IPS DF 6.9 (cell line): ENCODE results near the gene OR52B2.
A peak's percentile ranks its signal among the peaks of the same experiment; 100 is the strongest.
"Not testable (repeated sequence)": the region's sequence is repeated elsewhere in the genome, so short reads cannot be mapped to it uniquely, and the experiment has no call there.

ENCODE experiments used
- DNase-seq: peaks from one replicate; pipeline ENCODE4 v3.0.0-alpha.2; 2013; ENCODE audit warnings: low read depth, low spot score
- H3K27ac ChIP-seq: one replicate; pipeline ENCODE4 v1.5.1; 2013; ENCODE audit warnings: low read length, control low read depth
- H3K27me3 ChIP-seq: 2 replicates; pipeline ENCODE4 v1.6.1; 2013; ENCODE audit warnings: mild to moderate bottlenecking, low read length; ENCODE audit not compliant: control insufficient read depth, insufficient read depth
- H3K36me3 ChIP-seq: 2 replicates; pipeline ENCODE4 v1.6.1; 2013; ENCODE audit warnings: low read length; ENCODE audit not compliant: control insufficient read depth, insufficient read depth
- H3K4me1 ChIP-seq: 2 replicates; pipeline ENCODE4 v1.6.1; 2013; ENCODE audit warnings: low read length; ENCODE audit not compliant: control insufficient read depth, insufficient read depth
- H3K4me3 ChIP-seq: 2 replicates; pipeline ENCODE4 v1.5.1; 2013; ENCODE audit warnings: mild to moderate bottlenecking, low read length
- H3K9me3 ChIP-seq: 2 replicates; pipeline ENCODE4 v1.6.1; 2013; ENCODE audit warnings: low read length, inconsistent platforms; ENCODE audit not compliant: control insufficient read depth, insufficient read depth
- WGBS: extraction: QIAGEN DNeasy Blood & Tissue Kit; methylation state at CpG from one replicate; pipeline ENCODE4 v1.1.7; 2013; ENCODE audit warnings: mixed read lengths, missing lambda C conversion rate; ENCODE audit not compliant: insufficient read length, insufficient coverage; 5-methylcytosine and 5-hydroxymethylcytosine counted together

Gene OR52B2

DNA sequence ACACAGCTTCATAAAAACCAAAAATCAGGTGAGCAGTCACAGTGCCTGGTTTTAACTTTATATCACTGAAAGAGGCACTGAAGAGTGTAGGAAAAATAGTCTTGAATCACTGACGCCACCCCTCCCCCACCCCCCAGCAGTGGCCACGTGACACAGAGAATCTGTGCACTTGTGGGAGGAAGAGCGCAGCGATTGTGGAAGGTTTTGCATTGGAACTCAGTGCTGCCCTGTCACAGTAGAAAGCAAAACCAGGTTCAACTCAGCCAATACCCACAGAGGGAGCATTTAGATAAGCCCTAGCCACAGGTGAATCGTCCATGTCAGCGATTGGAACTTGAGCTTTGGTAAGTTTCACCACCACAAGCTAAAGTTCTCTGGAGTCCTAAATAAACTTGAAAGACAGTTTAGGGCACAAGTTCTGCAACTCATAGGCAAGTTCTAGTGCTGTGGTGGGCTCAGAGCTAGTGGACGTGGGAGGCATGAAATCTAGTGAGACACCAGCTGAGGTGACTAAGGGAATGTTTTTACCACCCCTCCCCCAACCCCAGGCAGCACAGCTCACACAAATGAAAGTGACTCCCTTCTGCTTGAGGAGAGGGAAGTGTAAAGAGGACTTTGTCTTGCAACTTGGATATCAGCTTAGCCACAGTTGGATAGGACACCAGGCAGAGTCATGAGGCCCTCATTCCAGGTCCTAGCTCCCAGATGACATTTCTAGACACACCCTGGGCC, 13.3 kb downstream of the OR52B2 start:
- H3K27ac ChIP-seq: no peak overlapping the region
- DNase-seq: no peak

GRCh38 chr11:6152126-6152525, 18.0 kb downstream of the OR52B2 start:
- no peak for DNase-seq
- no peaks in the 10 kb centered on the region for H3K27me3 ChIP-seq
- peaks cover 4% of the 10 kb centered on the region for H3K4me1 ChIP-seq
- WGBS: no CpG with 5 or more reads among the region's 2 CpGs
- no peak overlapping the region for H3K4me3 ChIP-seq
- H3K36me3 ChIP-seq: no peaks in the 10 kb centered on the region
- H3K9me3 ChIP-seq: no peaks in the 10 kb centered on the region
- H3K27ac ChIP-seq: no peak overlapping the region

More for the DNA sequence above, 13.3 kb downstream of the OR52B2 start:
- H3K9me3 ChIP-seq: no peaks in the 10 kb centered on the region
- H3K4me3 ChIP-seq: no peak overlapping the region
- H3K4me1 ChIP-seq: peaks cover 5% of the 10 kb centered on the region
- no CpG with 5 or more reads among the region's 7 CpGs for WGBS
- no peaks in the 10 kb centered on the region for H3K36me3 ChIP-seq
- H3K27me3 ChIP-seq: no peaks in the 10 kb centered on the region

DNA sequence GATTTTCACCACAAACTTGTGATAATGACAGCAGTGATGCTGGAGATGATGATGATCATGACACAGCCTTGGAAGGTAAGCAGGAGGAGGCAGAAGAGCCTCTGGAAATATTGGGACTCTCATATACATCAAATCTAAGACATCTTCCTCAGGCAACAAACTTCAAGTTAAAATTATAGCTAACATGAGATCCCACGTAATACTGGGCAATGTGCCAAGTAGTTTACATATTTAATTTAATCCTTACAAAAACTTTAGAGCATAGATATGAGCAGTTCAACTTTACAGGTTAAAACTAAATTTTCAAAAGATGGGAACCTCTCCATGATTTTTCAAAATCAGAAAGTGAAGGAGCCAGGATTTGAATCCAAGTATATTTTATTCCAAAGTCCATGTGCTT, 19.0 kb downstream of the OR52B2 start:
- H3K4me3 ChIP-seq: no peak overlapping the region
- no peaks in the 10 kb centered on the region for H3K4me1 ChIP-seq
- no peak overlapping the region for H3K27ac ChIP-seq
- no peaks in the 10 kb centered on the region for H3K27me3 ChIP-seq
- DNase-seq: no peak
- no peaks in the 10 kb centered on the region for H3K36me3 ChIP-seq
- no peaks in the 10 kb centered on the region for H3K9me3 ChIP-seq
- no CpG with 5 or more reads among the region's 1 CpG for WGBS

- H3K27ac ChIP-seq, H3K9me3 ChIP-seq, H3K4me1 ChIP-seq, H3K36me3 ChIP-seq, DNase-seq, H3K27me3 ChIP-seq: not testable (repeated sequence)
- no CpG with 5 or more reads among the region's 21 CpGs for WGBS
- peak overlapping the region; percentile 42; the same call in 1 of the 2 replicates for H3K4me3 ChIP-seq
Observed at GRCh38 chr11:6143737-6144136, 26.4 kb downstream of the OR52B2 start.

DNA sequence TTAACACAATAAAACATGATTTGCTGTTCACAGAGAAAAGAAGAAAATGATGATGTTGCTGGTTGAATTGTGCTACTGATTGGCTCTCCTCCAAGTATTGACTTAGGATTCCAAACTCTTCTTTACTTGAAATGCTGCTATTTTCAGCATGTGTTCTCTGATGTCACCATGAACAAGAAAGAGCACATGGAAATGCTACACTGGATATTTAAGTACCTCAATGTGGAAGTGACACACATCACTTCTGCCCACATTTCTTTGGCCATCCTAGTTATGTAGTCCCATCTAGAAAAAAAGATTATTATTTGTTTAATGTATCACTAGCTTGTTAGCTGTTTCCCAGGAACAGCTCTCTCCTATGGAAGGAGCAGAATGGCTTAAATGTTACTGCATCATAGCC, 27.2 kb downstream of the OR52B2 start:
- no peak for DNase-seq
- H3K4me1 ChIP-seq: peaks cover 2% of the 10 kb centered on the region; the same call in 1 of the 2 replicates
- H3K4me3 ChIP-seq: no peak overlapping the region
- H3K27ac ChIP-seq: no peak overlapping the region
- no peaks in the 10 kb centered on the region for H3K36me3 ChIP-seq
- H3K27me3 ChIP-seq: no peaks in the 10 kb centered on the region
- no peaks in the 10 kb centered on the region for H3K9me3 ChIP-seq

DNA sequence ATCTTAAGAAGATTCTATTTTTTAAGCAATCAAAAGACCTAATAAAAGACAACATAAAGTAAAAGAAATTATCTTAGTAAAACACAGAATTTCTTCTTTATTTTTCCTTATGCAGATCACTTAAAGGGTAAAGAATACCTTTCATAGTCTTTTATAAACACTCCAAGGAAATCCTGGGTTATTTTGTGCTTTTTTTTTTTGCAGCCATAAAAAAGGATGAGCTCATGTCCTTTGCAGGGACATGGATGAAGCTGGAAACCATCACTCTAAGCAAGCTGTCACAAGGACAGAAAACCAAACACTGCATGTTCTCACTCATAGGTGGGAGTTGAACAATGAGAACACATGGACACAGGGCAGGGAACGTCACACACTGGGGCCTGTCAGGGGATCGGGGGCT, 34.2 kb downstream of the OR52B2 start:
- not testable (repeated sequence) for H3K27me3 ChIP-seq, DNase-seq, H3K9me3 ChIP-seq, H3K36me3 ChIP-seq, H3K4me1 ChIP-seq, H3K27ac ChIP-seq, H3K4me3 ChIP-seq
- WGBS: no CpG with 5 or more reads among the region's 2 CpGs

DNA sequence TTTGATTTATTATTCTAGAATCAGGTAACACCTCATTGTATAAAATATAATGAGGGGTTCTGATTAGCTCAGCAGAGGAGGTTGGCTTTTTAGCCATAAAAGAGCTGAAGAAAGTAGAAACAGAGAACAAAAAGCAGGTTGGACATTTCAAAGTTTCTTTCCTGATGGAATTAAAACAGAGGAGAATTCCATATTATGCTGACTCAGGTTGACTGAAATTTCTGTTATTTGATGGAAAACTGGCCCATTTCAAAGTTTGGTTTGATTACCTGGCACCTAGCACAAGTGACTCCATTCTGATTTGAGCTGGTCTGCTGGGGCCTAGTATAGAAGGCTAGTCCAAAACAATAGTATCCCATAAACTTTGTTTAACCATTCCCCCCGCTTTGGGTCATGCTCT, 37.7 kb downstream of the OR52B2 start:
- no peaks in the 10 kb centered on the region for H3K27me3 ChIP-seq
- no peaks in the 10 kb centered on the region for H3K4me1 ChIP-seq
- no peak overlapping the region for H3K4me3 ChIP-seq
- no peaks in the 10 kb centered on the region for H3K36me3 ChIP-seq
- H3K9me3 ChIP-seq: no peaks in the 10 kb centered on the region
- H3K27ac ChIP-seq: no peak overlapping the region
- WGBS: no CpG with 5 or more reads among the region's 1 CpG
- no peak for DNase-seq

DNA sequence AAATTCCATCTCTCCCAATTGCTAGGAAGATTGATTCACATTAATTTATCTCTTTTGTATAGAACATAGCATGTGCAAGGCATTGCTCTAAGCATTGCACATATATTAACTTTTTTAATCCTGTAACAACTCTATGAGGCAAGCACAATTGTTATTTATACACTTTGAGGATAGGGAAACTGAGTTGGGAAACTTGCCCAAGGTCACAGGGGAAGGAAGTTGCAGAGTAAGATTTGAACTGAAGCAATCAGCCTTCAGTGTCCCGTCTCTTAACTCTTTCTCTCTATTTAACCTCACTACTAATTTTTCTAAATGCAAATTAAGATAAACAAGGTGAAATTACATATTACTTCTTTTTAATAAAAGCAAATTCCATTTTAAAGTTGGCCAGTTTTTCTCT, 40.5 kb downstream of the OR52B2 start:
- Histone ChIP-seq H3K4me3 (no peak overlapping the region), H3K36me3 (no peaks in the 10 kb centered on the region), H3K27ac (no peak overlapping the region), H3K4me1 (no peaks in the 10 kb centered on the region), H3K27me3 (no peaks in the 10 kb centered on the region), H3K9me3 (no peaks in the 10 kb centered on the region)
- no CpG with 5 or more reads among the region's 1 CpG for WGBS
- DNase-seq: no peak

DNA sequence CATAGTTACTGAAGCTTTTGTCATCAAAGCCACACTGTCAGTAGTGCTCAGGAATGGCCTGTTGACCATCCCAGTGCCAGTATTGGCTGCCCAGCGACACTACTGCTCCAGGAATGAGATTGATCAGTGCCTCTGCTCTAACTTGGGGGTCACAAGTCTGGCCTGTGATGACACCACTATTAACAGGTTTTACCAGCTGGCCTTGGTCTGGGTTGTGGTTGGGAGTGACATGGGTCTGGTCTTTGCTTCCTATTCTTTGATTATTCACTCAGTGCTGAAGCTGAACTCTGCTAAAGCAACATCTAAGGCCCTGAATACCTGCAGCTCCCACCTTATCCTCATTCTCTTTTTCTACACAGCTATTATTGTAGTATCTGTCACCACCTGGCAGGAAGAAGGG, 41.1 kb downstream of the OR52B2 start:
- H3K27me3 ChIP-seq: no peaks in the 10 kb centered on the region
- H3K4me1 ChIP-seq: no peaks in the 10 kb centered on the region
- no peak overlapping the region for H3K27ac ChIP-seq
- H3K36me3 ChIP-seq: no peaks in the 10 kb centered on the region
- no peaks in the 10 kb centered on the region for H3K9me3 ChIP-seq
- no peak for DNase-seq
- no peak overlapping the region for H3K4me3 ChIP-seq
- no CpG with 5 or more reads among the region's 1 CpG for WGBS

DNA sequence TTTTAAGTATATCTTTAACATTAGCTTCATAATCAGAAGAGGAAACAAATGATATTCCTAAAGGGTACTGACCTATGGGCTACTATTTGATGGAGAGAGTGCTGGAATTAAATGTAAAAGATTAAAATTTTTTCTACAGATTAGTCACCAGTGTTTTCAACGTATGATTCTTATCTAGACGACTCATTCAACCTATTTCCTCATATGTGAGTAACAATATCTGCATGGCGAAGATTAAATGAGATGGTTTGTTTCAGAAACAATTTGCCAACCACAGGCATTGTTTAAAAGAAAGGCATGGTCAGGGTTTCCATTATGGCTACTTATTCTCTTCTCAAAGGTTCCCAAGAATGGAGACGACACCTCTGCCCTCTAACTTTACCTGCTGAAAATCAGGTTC, 42.2 kb downstream of the OR52B2 start:
- Histone ChIP-seq H3K36me3 (no peaks in the 10 kb centered on the region), H3K4me3 (no peak overlapping the region), H3K27ac (no peak overlapping the region), H3K27me3 (no peaks in the 10 kb centered on the region), H3K4me1 (no peaks in the 10 kb centered on the region), H3K9me3 (no peaks in the 10 kb centered on the region)
- WGBS: no CpG with 5 or more reads among the region's 4 CpGs
- DNase-seq: no peak

DNA sequence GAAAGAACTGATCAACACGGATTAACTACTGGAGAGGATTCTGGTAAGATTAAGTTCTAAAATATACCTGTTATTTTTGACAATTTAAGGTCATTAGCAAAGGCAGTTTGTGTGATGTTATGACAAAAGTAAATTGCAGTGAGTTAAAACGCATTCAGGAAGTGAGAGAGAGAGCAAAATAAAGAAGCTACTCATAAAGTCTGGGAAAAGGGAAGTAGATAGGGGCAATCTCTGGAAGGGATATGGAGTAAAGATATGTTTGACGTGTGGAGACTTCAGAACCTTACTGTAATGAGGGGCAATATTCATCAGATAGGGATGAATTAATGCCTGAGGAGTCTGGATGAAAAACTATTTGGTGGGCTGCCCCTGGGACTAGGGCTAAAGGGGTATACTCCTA, 45.9 kb downstream of the OR52B2 start:
- H3K27me3 ChIP-seq: no peaks in the 10 kb centered on the region
- WGBS: no CpG with 5 or more reads among the region's 3 CpGs
- H3K4me3 ChIP-seq: no peak overlapping the region
- H3K9me3 ChIP-seq: no peaks in the 10 kb centered on the region
- no peak overlapping the region for H3K27ac ChIP-seq
- H3K4me1 ChIP-seq: no peaks in the 10 kb centered on the region
- DNase-seq: no peak
- no peaks in the 10 kb centered on the region for H3K36me3 ChIP-seq
